DND-41 (cell line): ENCODE measurements around the gene MMP28.

ENCODE experiments used
- ATAC-seq: fragments of 200-7000 bp; cut with Tn5 transposase; 3 replicates; pipeline ENCODE4 v1.9.1; 2021; ENCODE audit warnings: low read depth; ENCODE audit not compliant: insufficient read depth
- DNase-seq: peaks from one replicate; pipeline ENCODE4 v3.0.0-alpha.2; 2020
- H2AFZ ChIP-seq: 2 replicates; pipeline ENCODE4 v1.6.0; 2012; ENCODE audit warnings: low read depth, low read length
- H3K27ac ChIP-seq: 2 replicates; pipeline ENCODE4 v1.5.1; 2012; ENCODE audit warnings: low read length, inconsistent platforms
- H3K27me3 ChIP-seq: fragments of 200-600 bp; sonication (generic); 2 replicates; pipeline ENCODE4 v1.6.0; 2012; ENCODE audit warnings: low read length, mild to moderate bottlenecking, inconsistent platforms; ENCODE audit not compliant: insufficient read depth, poor library complexity
- H3K36me3 ChIP-seq: 2 replicates; pipeline ENCODE4 v1.5.1; 2012; ENCODE audit warnings: low read length, inconsistent platforms; ENCODE audit not compliant: insufficient read depth
- H3K4me1 ChIP-seq: 2 replicates; pipeline ENCODE4 v1.5.1; 2012; ENCODE audit warnings: mild to moderate bottlenecking, low read length; ENCODE audit not compliant: insufficient read depth
- H3K4me2 ChIP-seq: 2 replicates; pipeline ENCODE4 v1.6.0; 2012; ENCODE audit warnings: mild to moderate bottlenecking, moderate library complexity, low read length, inconsistent platforms; ENCODE audit not compliant: insufficient read depth
- H3K4me3 ChIP-seq, 2 experiments: fragments of 200-600 bp in 1 of 2; shearing (Covaris generic) in 1 of 2; 2 replicates each; pipeline ENCODE4 v1.5.1; 2012 to 2016; ENCODE audit warnings: inconsistent platforms in 2 of 2, low read length in 2 of 2, mild to moderate bottlenecking in 2 of 2, low read depth in 1 of 2, moderate library complexity in 1 of 2
- H3K79me2 ChIP-seq: 2 replicates; pipeline ENCODE4 v1.6.0; 2012; ENCODE audit warnings: low read length, inconsistent platforms; ENCODE audit not compliant: insufficient read depth
- H3K9ac ChIP-seq: 2 replicates; pipeline ENCODE4 v1.6.0; 2012; ENCODE audit warnings: low read depth, mild to moderate bottlenecking, inconsistent platforms, low read length, moderate library complexity
- H3K9me3 ChIP-seq: 2 replicates; pipeline ENCODE4 v1.5.1; 2012; ENCODE audit warnings: low read length, moderate library complexity, mild to moderate bottlenecking, inconsistent platforms; ENCODE audit not compliant: insufficient read depth, severe bottlenecking
- H4K20me1 ChIP-seq: 2 replicates; pipeline ENCODE4 v1.6.0; 2012; ENCODE audit warnings: low read length; ENCODE audit not compliant: insufficient read depth
- EZH2 ChIP-seq: IDR thresholded peaks from 3 replicates; pipeline ENCODE4 v1.6.1; 2012; ENCODE audit warnings: borderline replicate concordance, low read depth, mild to moderate bottlenecking, moderate library complexity, low read length, inconsistent platforms; ENCODE audit not compliant: severe bottlenecking
- TF ChIP-seq, protein P1 (sequence below): IDR thresholded peaks from 2 replicates; pipeline ENCODE4 v1.5.1; 2012; ENCODE audit warnings: borderline replicate concordance, low read length, moderate library complexity, mild to moderate bottlenecking; ENCODE audit not compliant: poor library complexity, severe bottlenecking; ENCODE audit errors: extremely low read depth

Gene MMP28

DNA sequence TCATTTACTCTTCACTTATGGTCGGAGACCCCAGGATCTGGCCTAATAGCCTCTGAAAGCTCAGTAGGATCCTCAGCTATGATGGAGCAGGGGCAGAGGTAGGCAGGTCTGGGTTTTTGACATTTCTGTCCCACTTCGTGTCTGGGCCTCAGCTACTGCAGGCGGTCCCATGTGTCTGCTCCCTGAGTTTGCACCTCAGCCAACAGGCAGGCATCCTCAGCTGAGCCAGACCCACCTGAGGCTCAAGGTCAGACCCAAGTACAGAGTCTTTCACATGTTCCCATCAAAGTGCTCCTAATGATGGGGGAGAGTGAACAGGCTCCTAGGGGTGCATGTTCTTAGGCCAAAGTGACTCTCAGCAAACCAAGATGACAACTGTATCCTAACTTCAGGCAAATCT lies 66.9 kb downstream of the MMP28 start:
- Histone ChIP-seq H3K36me3 (peaks cover 43% of the 10 kb centered on the region), H3K9me3 (no peaks in the 10 kb centered on the region), H4K20me1 (peaks cover 3% of the 10 kb centered on the region; the same call in 1 of the 2 replicates), H3K27me3 (no peaks in the 10 kb centered on the region), H3K4me3 (no peak overlapping the region), H3K9ac (no peak overlapping the region), H3K4me2 (no peak overlapping the region), H2AFZ (no peak overlapping the region), H3K27ac (no peak overlapping the region), H3K4me1 (peaks cover 11% of the 10 kb centered on the region), H3K79me2 (no peaks in the 10 kb centered on the region)
- DNase-seq (no peak), ATAC-seq (no peak)
- TF ChIP-seq EZH2, result no peak
- TF ChIP-seq, protein P1, sequence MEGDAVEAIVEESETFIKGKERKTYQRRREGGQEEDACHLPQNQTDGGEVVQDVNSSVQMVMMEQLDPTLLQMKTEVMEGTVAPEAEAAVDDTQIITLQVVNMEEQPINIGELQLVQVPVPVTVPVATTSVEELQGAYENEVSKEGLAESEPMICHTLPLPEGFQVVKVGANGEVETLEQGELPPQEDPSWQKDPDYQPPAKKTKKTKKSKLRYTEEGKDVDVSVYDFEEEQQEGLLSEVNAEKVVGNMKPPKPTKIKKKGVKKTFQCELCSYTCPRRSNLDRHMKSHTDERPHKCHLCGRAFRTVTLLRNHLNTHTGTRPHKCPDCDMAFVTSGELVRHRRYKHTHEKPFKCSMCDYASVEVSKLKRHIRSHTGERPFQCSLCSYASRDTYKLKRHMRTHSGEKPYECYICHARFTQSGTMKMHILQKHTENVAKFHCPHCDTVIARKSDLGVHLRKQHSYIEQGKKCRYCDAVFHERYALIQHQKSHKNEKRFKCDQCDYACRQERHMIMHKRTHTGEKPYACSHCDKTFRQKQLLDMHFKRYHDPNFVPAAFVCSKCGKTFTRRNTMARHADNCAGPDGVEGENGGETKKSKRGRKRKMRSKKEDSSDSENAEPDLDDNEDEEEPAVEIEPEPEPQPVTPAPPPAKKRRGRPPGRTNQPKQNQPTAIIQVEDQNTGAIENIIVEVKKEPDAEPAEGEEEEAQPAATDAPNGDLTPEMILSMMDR, result no peak

- Histone ChIP-seq H3K9me3 (no peaks in the 10 kb centered on the region), H3K79me2 (no peaks in the 10 kb centered on the region), H3K4me2 (no peak overlapping the region), H4K20me1 (peaks cover 3% of the 10 kb centered on the region; the same call in 1 of the 2 replicates), H3K27me3 (no peaks in the 10 kb centered on the region), H3K9ac (no peak overlapping the region), H3K4me1 (peaks cover 11% of the 10 kb centered on the region), H3K4me3 (no peak overlapping the region), H3K27ac (no peak overlapping the region), H2AFZ (no peak overlapping the region), H3K36me3 (peaks cover 45% of the 10 kb centered on the region)
- ATAC-seq, result no peak
- no peak for DNase-seq
- no peak for TF ChIP-seq EZH2
- TF ChIP-seq, protein P1, result no peak
These were observed 67.8 kb downstream of the MMP28 start for GRCh38 chr17:35727635-35728034.

- ATAC-seq, result no peak
- Histone ChIP-seq H2AFZ (no peak overlapping the region), H3K4me1 (peaks cover 9% of the 10 kb centered on the region), H3K27me3 (no peaks in the 10 kb centered on the region), H4K20me1 (peaks cover 3% of the 10 kb centered on the region; the same call in 1 of the 2 replicates), H3K9ac (no peak overlapping the region), H3K36me3 (peaks cover 45% of the 10 kb centered on the region), H3K4me2 (no peak overlapping the region), H3K27ac (no peak overlapping the region), H3K9me3 (no peaks in the 10 kb centered on the region), H3K4me3 (no peak overlapping the region), H3K79me2 (no peaks in the 10 kb centered on the region)
- no peak for DNase-seq
- TF ChIP-seq, protein P1, result no peak
- TF ChIP-seq EZH2, result no peak
These were observed 68.4 kb downstream of the MMP28 start for GRCh38 chr17:35726953-35727460.
